Pancreas (tissue), 10 donors: ENCODE results near the gene OSBPL3. TPM values are rescaled to one million over a fixed set of nuclear protein-coding genes. Genes with fewer than 3 reads are reported as not detected.

Source experiments
- ATAC-seq, 4 donors: fragments of 200-7000 bp; cut with Tn5 transposase; one replicate each; pipeline versions ENCODE4 v1.8.0 to v1.9.1; 2020; ENCODE audit warnings: mild to moderate bottlenecking in 4 of 4, moderate library complexity in 4 of 4
- DNase-seq, 6 donors: peaks; one replicate each; pipeline ENCODE4 v3.0.0-alpha.2; 2020
- FAIRE-seq: peaks from 2 replicates; lab custom pipeline; 2012; peaks lifted over from hg19 to GRCh38; lab: Jason Lieb, UNC
- H3K27ac ChIP-seq, 4 donors: fragments of 200-600 bp; sonication (generic); 1 replicate in 3 of 4; 2 replicates in 1 of 4; pipeline versions ENCODE4 v1.5.0 to v1.8.0; 2020
- H3K27me3 ChIP-seq, 4 donors: fragments of 200-600 bp; one replicate each; pipeline ENCODE4 v1.8.0; 2021
- H3K36me3 ChIP-seq, 3 donors: fragments of 200-600 bp; sonication (generic) in 1 of 3; one replicate each; pipeline versions ENCODE4 v1.5.0 to v1.8.0; 2020 to 2021
- H3K4me1 ChIP-seq, 3 donors: fragments of 200-600 bp; one replicate each; pipeline ENCODE4 v1.8.0; 2021
- H3K4me3 ChIP-seq, 4 donors: fragments of 200-600 bp; sonication (generic) in 2 of 4; one replicate each; pipeline versions ENCODE4 v1.5.0 to v1.8.0; 2020 to 2021
- H3K9me3 ChIP-seq, 4 donors: fragments of 200-600 bp; one replicate each; pipeline ENCODE4 v1.8.0; 2021
- CTCF ChIP-seq, 4 donors: fragments of 200-600 bp; sonication (generic) in 3 of 4; IDR thresholded peaks; one replicate each; pipeline versions ENCODE4 v1.5.0 to v1.8.0; 2021; ENCODE audit warnings: antibody characterized with exemption in 4 of 4
- WGBS, 2 donors: extraction: QIAGEN DNeasy Blood & Tissue Kit; methylation state at CpG; one replicate each; pipeline ENCODE4 v1.1.7; 2013; 5-methylcytosine and 5-hydroxymethylcytosine counted together
- intact Hi-C, 3 donors: fragments of 100-400 bp; cut with DNase I; formaldehyde crosslinking; loops; one replicate each; pipeline versions ENCODE4 v1.11.1 to v1.14.2; 2022
- polyA plus RNA-seq, 2 donors: library from polyadenylated mRNA; stranded (reverse); fragments of 200-250 nt; gene quantifications; one replicate each; pipeline ENCODE4 v1.2.3, GENCODE V29; 2013
- total RNA-seq, 6 donors: library from RNA; stranded (reverse); fragmentation: NEBNext Ultra II Directional in 4 of 6; extraction: Animal tissue kit (Norgen Biotek cat#: 25700) in 4 of 6; gene quantifications; one replicate each; pipeline versions ENCODE4 v1.2.1 to v1.2.4, GENCODE V29; 2021 to 2023
- donor health status: healthy with polysubstance abuse.
- donor health status: DM: no; HTN: no; CAD: no; lungs with moderate emphysema.
- donor health status: DM: no; HTN: no; CAD: no.
- donor health status: control.
- donor health status: control.
- donor health status: Bipolar disorder and iron deficiency.
- donor health status: DM: yes; HTN: yes; CAD: no.
- donor health status: DM: no; HTN: no; CAD: no.
- donor health status: DM: no; HTN: no; CAD: no.
- donor health status: DM: yes; HTN: yes; CAD: no.

The OSBPL3 gene
- total and polyA plus RNA-seq, 8 donors = 1.5 to 9.5 (median 3.9) TPM

- no peak for ATAC-seq
- Histone ChIP-seq H3K36me3 (no peaks in the 10 kb centered on the region), H3K4me3 (no peak overlapping the region), H3K27ac (no peak overlapping the region), H3K9me3 (no peaks in the 10 kb centered on the region), H3K27me3 (no peaks in the 10 kb centered on the region), H3K4me1 (peaks cover 0 to 3% (median 0%) of the 10 kb centered on the region in 3 donors)
- intact Hi-C loops = no loop called here
- FAIRE-seq = no peak
- DNase-seq = no peak
- TF ChIP-seq CTCF (IDR thresholded peaks at IDR 0.05) = no peak
Observed at GRCh38 chr7:24880886-24881285, 99.1 kb downstream of the OSBPL3 start.

DNA sequence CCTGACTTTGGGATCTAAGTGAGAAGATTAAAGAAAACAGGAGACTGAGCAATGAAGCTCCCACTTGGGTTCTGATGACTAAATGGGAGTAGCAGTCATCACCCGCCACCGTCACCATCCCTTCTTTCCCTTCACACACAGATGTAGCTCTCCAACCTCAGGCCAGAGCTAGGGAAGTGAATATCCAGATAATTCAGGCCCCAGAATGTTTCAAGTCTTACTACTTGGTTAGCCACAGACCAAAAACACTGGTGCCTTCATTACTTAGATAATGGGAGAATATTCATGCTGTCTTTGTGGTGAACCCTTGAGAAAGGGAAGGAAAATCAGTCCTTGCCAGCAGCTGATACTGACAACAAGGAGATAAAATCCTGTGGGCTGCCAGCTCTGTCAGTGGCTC lies 100.7 kb downstream of the OSBPL3 start:
- FAIRE-seq (no peak), ATAC-seq (peak in 2 of 4 donors; percentile 44 to 69), DNase-seq (no peak)
- TF ChIP-seq CTCF (IDR thresholded peaks at IDR 0.05) = no peak
- no peak overlapping the region for H3K27ac ChIP-seq
- intact Hi-C loops = no loop called here
- H3K27me3 ChIP-seq = no peaks in the 10 kb centered on the region
- no peak overlapping the region for H3K4me3 ChIP-seq
- no peaks in the 10 kb centered on the region for H3K36me3 ChIP-seq
- 94 to 95% methylated on average over 2 of the region's 2 CpGs for WGBS, 2 donors
- H3K9me3 ChIP-seq = no peaks in the 10 kb centered on the region
- H3K4me1 ChIP-seq = no peaks in the 10 kb centered on the region

GRCh38 chr7:24877790-24878311 lies 102.1 kb downstream of the OSBPL3 start:
- H3K4me3 ChIP-seq = no peak overlapping the region
- DNase-seq (no peak), FAIRE-seq (no peak), ATAC-seq (peak in 2 of 4 donors; percentile 72 to 74)
- intact Hi-C loops = no loop called here
- no peaks in the 10 kb centered on the region for H3K27me3 ChIP-seq
- H3K4me1 ChIP-seq = no peaks in the 10 kb centered on the region
- 60 to 61% methylated on average over 4 of the region's 4 CpGs for WGBS, 2 donors
- H3K9me3 ChIP-seq = no peaks in the 10 kb centered on the region
- TF ChIP-seq CTCF (IDR thresholded peaks at IDR 0.05) = no peak
- no peaks in the 10 kb centered on the region for H3K36me3 ChIP-seq
- H3K27ac ChIP-seq = no peak overlapping the region

- intact Hi-C loops = no loop called here
- no peak for TF ChIP-seq CTCF (IDR thresholded peaks at IDR 0.05)
- Histone ChIP-seq H3K27ac (no peak overlapping the region), H3K4me3 (no peak overlapping the region), H3K27me3 (no peaks in the 10 kb centered on the region), H3K4me1 (no peaks in the 10 kb centered on the region), H3K36me3 (no peaks in the 10 kb centered on the region), H3K9me3 (no peaks in the 10 kb centered on the region)
- WGBS, 2 donors = 95 to 97% methylated on average over 6 of the region's 6 CpGs
- FAIRE-seq = no peak
- no peak for ATAC-seq
- DNase-seq = no peak
Observed at GRCh38 chr7:24874791-24875190, 105.2 kb downstream of the OSBPL3 start.

- no peaks in the 10 kb centered on the region for H3K27me3 ChIP-seq
- 28 to 35% methylated on average over 4 of the region's 4 CpGs for WGBS, 2 donors
- H3K4me3 ChIP-seq = no peak overlapping the region
- H3K4me1 ChIP-seq = no peaks in the 10 kb centered on the region
- TF ChIP-seq CTCF (IDR thresholded peaks at IDR 0.05) = no peak
- intact Hi-C loops = no loop called here
- H3K9me3 ChIP-seq = no peaks in the 10 kb centered on the region
- H3K27ac ChIP-seq = no peak overlapping the region
- FAIRE-seq (no peak), DNase-seq (no peak), ATAC-seq (no peak)
- H3K36me3 ChIP-seq = no peaks in the 10 kb centered on the region
Observed at GRCh38 chr7:24873944-24874343, 106.0 kb downstream of the OSBPL3 start.
